CD14-positive monocyte (primary cell): ENCODE results near the gene PDE6C. TPM values are rescaled to one million over a fixed set of nuclear protein-coding genes. Genes with fewer than 3 reads are reported as not detected.

Experiments
- DNase-seq, 3 donors: peaks; one replicate each; pipeline ENCODE4 v3.0.0-alpha.2; 2011 to 2022
- H2AFZ ChIP-seq: 2 replicates; pipeline ENCODE4 v1.6.0; 2012; ENCODE audit warnings: mild to moderate bottlenecking, low read depth, low read length, inconsistent platforms; ENCODE audit not compliant: insufficient read depth, poor library complexity, severe bottlenecking
- H3K27ac ChIP-seq, 2 donors: 1 replicate in 1 of 2; 2 replicates in 1 of 2; pipeline ENCODE4 v1.5.1; 2012 to 2013; ENCODE audit warnings: low read length in 2 of 2, control low read depth in 1 of 2, inconsistent platforms in 1 of 2, low read depth in 1 of 2, mild to moderate bottlenecking in 1 of 2
- H3K27me3 ChIP-seq, 2 donors: one replicate each; pipeline versions ENCODE4 v1.6.0 to v1.6.1; 2011 to 2013; ENCODE audit warnings: low read length in 2 of 2; ENCODE audit not compliant: control insufficient read depth in 2 of 2, insufficient read depth in 2 of 2
- H3K36me3 ChIP-seq, 2 donors: replicated peaks in 1 of 2; 1 replicate in 1 of 2; 2 replicates in 1 of 2; pipeline versions ENCODE4 v1.5.1 to v1.6.1; 2012 to 2013; ENCODE audit warnings: low read length in 2 of 2, control low read depth in 1 of 2, inconsistent platforms in 1 of 2, mild to moderate bottlenecking in 1 of 2; ENCODE audit not compliant: insufficient read depth in 2 of 2, control insufficient read depth in 1 of 2
- H3K4me1 ChIP-seq, 2 donors: 1 replicate in 1 of 2; 2 replicates in 1 of 2; pipeline versions ENCODE4 v1.5.1 to v1.6.1; 2012 to 2013; ENCODE audit warnings: low read length in 2 of 2, control low read depth in 1 of 2, inconsistent platforms in 1 of 2, mild to moderate bottlenecking in 1 of 2, moderate library complexity in 1 of 2; ENCODE audit not compliant: insufficient read depth in 2 of 2, control insufficient read depth in 1 of 2
- H3K4me2 ChIP-seq: replicated peaks from 2 replicates; pipeline ENCODE3; 2012; ENCODE audit warnings: low read length, moderate library complexity, mild to moderate bottlenecking; ENCODE audit not compliant: poor library complexity, severe bottlenecking; ENCODE audit errors: extremely low read depth
- H3K4me3 ChIP-seq, 3 experiments: fragments of 200-600 bp in 1 of 3; sonication (generic) in 1 of 3; replicated peaks in 1 of 3; 1 replicate in 2 of 3; 2 replicates in 1 of 3; pipeline ENCODE4 v1.5.1; 2011 to 2013; ENCODE audit warnings: low read length in 3 of 3, mild to moderate bottlenecking in 3 of 3, control low read depth in 2 of 3, low read depth in 2 of 3, inconsistent platforms in 1 of 3, moderate library complexity in 1 of 3
- H3K79me2 ChIP-seq: 2 replicates; pipeline ENCODE4 v1.6.0; 2012; ENCODE audit warnings: mild to moderate bottlenecking, control low read depth, inconsistent platforms, low read length, moderate library complexity; ENCODE audit not compliant: insufficient read depth
- H3K9ac ChIP-seq: 2 replicates; pipeline ENCODE4 v1.6.0; 2017; ENCODE audit warnings: low read length, mild to moderate bottlenecking; ENCODE audit not compliant: insufficient read depth, poor library complexity, severe bottlenecking
- H3K9me3 ChIP-seq, 2 donors: replicated peaks in 1 of 2; 1 replicate in 1 of 2; 2 replicates in 1 of 2; pipeline versions ENCODE4 v1.5.1 to v1.6.1; 2012 to 2013; ENCODE audit warnings: low read length in 2 of 2, control low read depth in 1 of 2; ENCODE audit not compliant: control insufficient read depth in 1 of 2, insufficient read depth in 1 of 2
- H4K20me1 ChIP-seq: 2 replicates; pipeline ENCODE4 v1.6.0; 2012; ENCODE audit warnings: mild to moderate bottlenecking, low read length, control low read depth, moderate library complexity; ENCODE audit not compliant: insufficient read depth
- H3K27ac Mint-ChIP-seq, 7 donors: one replicate each; pipeline ENCODE4 v1.8.0; 2020; ENCODE audit warnings: mild to moderate bottlenecking in 7 of 7, mixed read lengths in 7 of 7, moderate library complexity in 6 of 7, inconsistent platforms in 2 of 7
- H3K27me3 Mint-ChIP-seq, 3 donors: one replicate each; pipeline ENCODE4 v1.8.0; 2021 to 2022; ENCODE audit warnings: low read depth in 3 of 3, mild to moderate bottlenecking in 3 of 3, mixed read lengths in 3 of 3, moderate library complexity in 3 of 3, inconsistent platforms in 1 of 3
- H3K36me3 Mint-ChIP-seq, 2 donors: one replicate each; pipeline ENCODE4 v1.8.0; 2020; ENCODE audit warnings: mixed read lengths in 2 of 2, inconsistent platforms in 1 of 2, mild to moderate bottlenecking in 1 of 2
- H3K4me1 Mint-ChIP-seq: one replicate; pipeline ENCODE4 v1.8.0; 2020; ENCODE audit warnings: mild to moderate bottlenecking, mixed read lengths
- H3K4me3 Mint-ChIP-seq, 2 donors: one replicate each; pipeline ENCODE4 v1.8.0; 2020; ENCODE audit warnings: mild to moderate bottlenecking in 2 of 2, mixed read lengths in 2 of 2, moderate library complexity in 1 of 2
- H3K9me3 Mint-ChIP-seq, 7 donors: one replicate each; pipeline ENCODE4 v1.8.0; 2020 to 2022; ENCODE audit warnings: mixed read lengths in 7 of 7, mild to moderate bottlenecking in 6 of 7, moderate library complexity in 6 of 7, inconsistent platforms in 2 of 7
- CTCF ChIP-seq: fragments of 200-600 bp; IDR thresholded peaks from one replicate; pipeline ENCODE4 v1.8.0; 2022; ENCODE audit warnings: antibody characterized with exemption, mild to moderate bottlenecking
- WGBS: methylation state at CpG from one replicate; pipeline ENCODE4 v1.1.5; 2013; ENCODE audit warnings: missing lambda C conversion rate; ENCODE audit not compliant: insufficient coverage; 5-methylcytosine and 5-hydroxymethylcytosine counted together
- intact Hi-C, 2 donors: fragments of 100-400 bp; cut with micrococcal nuclease; formaldehyde crosslinking; loops; one replicate each; pipeline versions ENCODE4 v1.15.0 to v1.15.1; 2023
- polyA plus RNA-seq, 3 donors: library from polyadenylated mRNA; depleted of rRNA in 1 of 3; unstranded in 2 of 3; stranded (reverse) in 1 of 3; fragments of 300-500 nt in 2 of 3; fragments of >200 nt in 1 of 3; fragmentation: Illumina TruSeq in 2 of 3; gene quantifications; 1 replicate in 2 of 3; 2 replicates in 1 of 3; pipeline ENCODE4 v1.2.3, GENCODE V29; 2012 to 2021

PDE6C gene
- polyA plus RNA-seq, 3 donors, result not detected

- peaks cover 0 to 2% of the 10 kb centered on the region in 2 donors for H3K27me3 ChIP-seq
- WGBS, result 58% methylated on average over 2 of the region's 7 CpGs
- H3K9me3 ChIP-seq, result no peaks in the 10 kb centered on the region
- DNase-seq, result no peak
- no peaks in the 10 kb centered on the region for H3K79me2 ChIP-seq
- no peak overlapping the region for H3K27ac ChIP-seq
- Mint-ChIP-seq H3K4me3 (no peak overlapping the region), H3K27me3 (peaks cover 5 to 11% (median 6%) of the 10 kb centered on the region in 3 donors), H3K4me1 (peaks cover 25% of the 10 kb centered on the region), H3K9me3 (peaks cover 0 to 1% (median 0%) of the 10 kb centered on the region in 7 donors), H3K27ac (no peak overlapping the region), H3K36me3 (no peaks in the 10 kb centered on the region)
- no peak overlapping the region for H3K4me3 ChIP-seq
- no peak overlapping the region for H3K9ac ChIP-seq
- no peak for TF ChIP-seq CTCF
- peaks cover 21 to 25% of the 10 kb centered on the region in 2 donors for H3K4me1 ChIP-seq
- intact Hi-C loops, result no loop called here
- no peak overlapping the region for H2AFZ ChIP-seq
- no peaks in the 10 kb centered on the region for H4K20me1 ChIP-seq
- H3K36me3 ChIP-seq, result no peaks in the 10 kb centered on the region
- H3K4me2 ChIP-seq, result no peak overlapping the region
Observed at GRCh38 chr10:93620925-93621324, 8.6 kb downstream of the PDE6C start.

- peaks cover 5% of the 10 kb centered on the region for H3K4me1 Mint-ChIP-seq
- intact Hi-C loops, result no loop called here
- Histone ChIP-seq H3K27me3 (peaks cover 0 to 2% of the 10 kb centered on the region in 2 donors), H3K27ac (no peak overlapping the region), H3K9me3 (no peaks in the 10 kb centered on the region), H2AFZ (no peak overlapping the region), H3K79me2 (no peaks in the 10 kb centered on the region), H3K36me3 (no peaks in the 10 kb centered on the region), H3K4me2 (no peak overlapping the region), H3K9ac (no peak overlapping the region), H3K4me1 (peaks cover under 1 to 5% of the 10 kb centered on the region in 2 donors), H3K4me3 (no peak overlapping the region), H4K20me1 (no peaks in the 10 kb centered on the region)
- H3K27ac Mint-ChIP-seq, result no peak overlapping the region
- no CpG with 5 or more reads among the region's 1 CpG for WGBS
- H3K4me3 Mint-ChIP-seq, result no peak overlapping the region
- DNase-seq, result no peak
- peaks cover 0 to 1% (median 0%) of the 10 kb centered on the region in 7 donors for H3K9me3 Mint-ChIP-seq
- TF ChIP-seq CTCF, result no peak
- no peaks in the 10 kb centered on the region for H3K36me3 Mint-ChIP-seq
- peaks cover 6 to 11% (median 7%) of the 10 kb centered on the region in 3 donors for H3K27me3 Mint-ChIP-seq
Observed at GRCh38 chr10:93622942-93623341, 10.6 kb downstream of the PDE6C start.
